ENCODE data around the gene CCDC59.

- TF ChIP-seq POLR2A (IDR thresholded peaks at IDR 0.05): no peak
- no peak for TF ChIP-seq CTCF (IDR thresholded peaks at IDR 0.05)
- TF ChIP-seq EP300 (IDR thresholded peaks at IDR 0.05): no peak
These were observed 48.5 kb upstream of the CCDC59 start for GRCh38 chr12:82406651-82407050.

Measured in ovary (tissue), 3 donors.